DMS153 treated with DMSO at 0.1 percent for 48 hours (cell line): Measurements from ENCODE around the gene NOL9.

ENCODE experiments used
- DNase-seq: peaks from one replicate; lab custom pipeline; 2025; ENCODE audit not compliant: unreplicated experiment; lab: John Stamatoyannopoulos, UW

The NOL9 gene

GRCh38 chr1:6491081-6491449 is 63.2 kb downstream of the NOL9 start:
- DNase-seq: no peak

GRCh38 chr1:6490181-6491080 is 63.9 kb downstream of the NOL9 start:
- DNase-seq: peak; percentile 20

- DNase-seq: peak; percentile 56
Observed at GRCh38 chr1:6489799-6490180, 64.5 kb downstream of the NOL9 start.

GRCh38 chr1:6489383-6489765 is 64.9 kb downstream of the NOL9 start:
- no peak for DNase-seq

- no peak for DNase-seq
Observed at GRCh38 chr1:6488602-6489382, 65.5 kb downstream of the NOL9 start.

- no peak for DNase-seq
Observed at GRCh38 chr1:6487804-6488484, 66.4 kb downstream of the NOL9 start.

- DNase-seq: peak; percentile 83
Observed at GRCh38 chr1:6486433-6487011, 67.8 kb downstream of the NOL9 start.

- DNase-seq: no peak
Observed at GRCh38 chr1:6485168-6486101, 68.9 kb downstream of the NOL9 start.

GRCh38 chr1:6484826-6485167 is 69.5 kb downstream of the NOL9 start:
- no peak for DNase-seq

GRCh38 chr1:6483761-6484117 is 70.6 kb downstream of the NOL9 start:
- no peak for DNase-seq

- DNase-seq: peak; percentile 39
Observed at GRCh38 chr1:6483017-6483760, 71.1 kb downstream of the NOL9 start.

- DNase-seq: no peak
Observed at GRCh38 chr1:6481820-6482219, 72.5 kb downstream of the NOL9 start.

GRCh38 chr1:6477039-6477820 is 77.1 kb downstream of the NOL9 start:
- DNase-seq: peak; percentile 20

GRCh38 chr1:6476483-6476882 is 77.8 kb downstream of the NOL9 start:
- DNase-seq: no peak

- peak; percentile 43 for DNase-seq
Observed at GRCh38 chr1:6475381-6476133, 78.8 kb downstream of the NOL9 start.

GRCh38 chr1:6474815-6475282 is 79.5 kb downstream of the NOL9 start:
- no peak for DNase-seq

- peak; percentile 75 for DNase-seq
Observed at GRCh38 chr1:6473974-6474814, 80.1 kb downstream of the NOL9 start.
